NCI-H526 (cell line): ENCODE data around the gene GHDC.
A peak's percentile ranks its signal among the peaks of the same experiment; 100 is the strongest.
"Not testable (repeated sequence)": the region's sequence is repeated elsewhere in the genome, so short reads cannot be mapped to it uniquely, and the experiment has no call there.

Experiments used
- DNase-seq, 2 experiments: peaks; one replicate each; lab custom pipeline; 2025; lab: John Stamatoyannopoulos, UW

Gene GHDC, protein sequence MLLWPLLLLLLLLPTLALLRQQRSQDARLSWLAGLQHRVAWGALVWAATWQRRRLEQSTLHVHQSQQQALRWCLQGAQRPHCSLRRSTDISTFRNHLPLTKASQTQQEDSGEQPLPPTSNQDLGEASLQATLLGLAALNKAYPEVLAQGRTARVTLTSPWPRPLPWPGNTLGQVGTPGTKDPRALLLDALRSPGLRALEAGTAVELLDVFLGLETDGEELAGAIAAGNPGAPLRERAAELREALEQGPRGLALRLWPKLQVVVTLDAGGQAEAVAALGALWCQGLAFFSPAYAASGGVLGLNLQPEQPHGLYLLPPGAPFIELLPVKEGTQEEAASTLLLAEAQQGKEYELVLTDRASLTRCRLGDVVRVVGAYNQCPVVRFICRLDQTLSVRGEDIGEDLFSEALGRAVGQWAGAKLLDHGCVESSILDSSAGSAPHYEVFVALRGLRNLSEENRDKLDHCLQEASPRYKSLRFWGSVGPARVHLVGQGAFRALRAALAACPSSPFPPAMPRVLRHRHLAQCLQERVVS

DNA sequence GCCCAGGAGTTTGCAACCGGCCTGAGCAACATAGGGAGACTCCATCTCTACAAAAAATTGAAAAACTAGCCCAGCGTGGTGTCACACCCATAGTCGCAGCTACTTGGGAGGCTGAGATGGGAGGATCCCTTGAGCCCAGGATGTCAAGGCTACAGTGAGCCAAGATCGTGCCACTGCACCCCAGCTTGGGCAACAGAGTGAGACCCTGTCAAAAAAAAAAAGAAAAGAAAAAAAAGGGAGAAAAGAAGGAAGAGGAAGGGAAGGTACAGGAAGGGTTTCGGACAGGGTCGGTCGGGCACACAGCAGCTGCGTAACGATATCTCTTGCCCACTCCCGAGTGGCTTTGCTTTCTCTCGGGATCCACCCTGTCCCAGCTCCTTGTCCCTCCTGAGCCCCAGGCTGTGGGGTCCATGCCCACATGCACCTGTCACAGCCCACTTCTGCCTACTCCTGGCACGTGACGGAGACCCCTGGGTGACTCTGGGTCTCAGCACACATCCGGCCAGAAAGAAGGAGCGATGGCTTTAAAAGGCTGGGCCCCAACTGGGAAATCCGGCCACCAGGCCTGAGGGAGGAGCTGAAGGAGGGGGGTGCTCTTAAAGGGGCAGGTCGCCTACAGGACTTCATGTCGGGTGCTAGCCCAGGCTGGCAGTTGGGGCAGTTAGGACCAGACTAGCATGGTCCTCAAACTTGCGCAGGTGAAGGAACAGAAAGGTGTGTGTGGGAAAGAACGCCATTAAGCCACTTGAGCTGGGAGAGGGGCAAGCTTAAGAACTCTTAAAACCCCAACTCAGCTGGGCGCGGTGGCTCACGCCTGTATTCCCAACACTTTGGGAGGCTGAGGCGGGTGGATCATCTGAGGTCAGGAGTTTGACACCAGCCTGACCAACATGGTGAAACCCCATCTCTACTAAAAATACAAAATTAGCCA lies at the start of gene GHDC:
Gene GHDC, minus strand, starts transcription at position 526 of the 931 bp plus-strand sequence. CDS start 913 bp downstream, outside the sequence.
- DNase-seq: peak; percentile 77 to 90

DNA sequence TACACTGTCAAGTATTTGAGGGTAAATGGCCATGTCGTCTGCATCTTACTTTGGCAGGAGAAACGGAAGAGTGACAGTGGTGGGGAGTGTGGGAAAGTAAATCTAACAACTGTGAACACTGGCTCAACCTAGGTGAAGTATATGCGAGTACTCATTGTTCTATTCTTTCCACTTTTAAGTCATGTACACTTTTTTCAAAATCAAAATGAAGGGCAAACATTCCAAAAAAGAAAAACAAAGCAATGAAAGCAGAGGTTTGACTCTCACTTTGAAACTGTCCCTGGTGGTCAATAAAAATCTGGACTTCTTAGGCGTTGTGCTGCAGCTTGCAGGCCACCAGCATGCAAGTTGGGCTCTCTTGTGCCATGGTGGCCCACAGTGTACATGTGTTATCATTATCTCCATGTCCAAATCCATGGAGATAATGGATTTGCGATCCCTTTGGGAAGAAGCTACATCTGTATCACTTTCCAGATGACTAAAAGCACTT lies 49.2 kb upstream of the GHDC start:
- no peak for DNase-seq

DNA sequence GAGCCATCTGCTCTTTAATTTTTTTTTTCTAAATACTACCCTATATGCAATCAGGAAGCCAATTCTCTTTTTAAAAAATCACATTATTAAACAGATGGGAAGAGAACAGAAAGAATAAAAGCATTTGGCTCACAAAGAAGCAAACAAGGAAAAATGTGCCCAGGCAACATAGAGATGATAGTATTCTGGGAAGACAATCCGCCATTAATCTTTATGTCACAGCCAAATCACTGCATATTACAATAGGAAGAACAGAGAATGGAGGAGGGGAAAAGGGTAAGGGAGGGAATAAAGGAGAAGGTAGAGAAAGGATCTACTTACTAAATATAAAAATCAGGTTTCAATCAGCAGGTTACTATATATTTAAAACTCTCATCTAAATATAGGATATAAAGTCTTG lies 47.6 kb upstream of the GHDC start:
- no peak for DNase-seq

DNA sequence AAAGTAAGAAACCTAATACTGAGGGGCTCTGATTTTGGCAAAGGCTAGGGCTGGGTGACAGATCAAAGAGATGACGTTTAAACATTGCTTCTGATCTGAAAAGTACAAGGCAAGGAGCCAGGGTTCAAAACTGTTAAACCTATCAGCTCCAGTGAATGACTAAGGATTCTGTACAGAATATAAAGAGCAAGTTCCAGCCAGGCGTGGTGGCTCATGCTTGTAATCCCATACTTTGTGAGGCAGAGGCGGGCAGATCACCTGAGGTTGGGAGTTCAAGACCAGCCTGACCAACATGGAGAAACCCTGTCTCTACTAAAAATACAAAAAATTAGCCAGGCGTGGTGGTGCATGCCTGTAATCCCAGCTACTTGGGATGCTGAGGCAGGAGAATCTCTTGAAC lies 46.6 kb upstream of the GHDC start:
- not testable (repeated sequence) for DNase-seq

DNA sequence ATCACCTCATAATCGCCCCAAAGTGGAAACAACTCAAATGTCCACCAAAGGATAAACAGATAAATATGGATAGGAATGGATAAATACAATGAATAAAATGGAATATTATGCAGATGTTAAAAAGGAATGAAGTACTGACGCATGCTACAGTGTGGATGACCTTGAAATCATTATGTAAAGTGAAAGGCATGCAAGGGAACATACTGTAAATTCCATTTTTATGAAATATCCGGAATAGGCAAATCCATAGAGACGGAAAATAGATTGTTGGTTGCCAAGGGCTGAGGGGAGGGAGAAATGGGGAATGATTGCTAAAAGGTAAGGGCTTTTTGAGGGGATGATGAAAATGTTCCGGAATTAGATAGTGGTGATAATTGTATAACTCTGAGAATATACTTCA lies 45.9 kb upstream of the GHDC start:
- no peak for DNase-seq

DNA sequence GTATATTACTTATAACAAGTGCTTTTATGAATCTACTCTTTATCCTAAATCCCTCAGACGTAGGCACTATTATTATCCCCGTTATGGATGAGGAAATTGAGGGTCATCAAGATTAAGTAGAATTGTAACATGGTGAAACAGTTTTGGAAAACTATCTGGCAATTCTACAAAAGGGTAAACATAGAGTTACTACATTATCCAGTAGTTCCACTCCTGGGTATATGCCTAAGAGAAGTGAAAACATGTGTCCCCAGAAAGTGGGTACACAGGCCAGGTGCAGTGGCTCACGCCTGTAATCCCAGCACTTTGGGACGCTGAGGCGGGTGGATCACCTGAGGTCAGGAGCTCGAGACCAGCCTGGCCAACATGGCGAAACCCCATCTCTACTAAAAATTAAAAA lies 45.3 kb upstream of the GHDC start:
- not testable (repeated sequence) for DNase-seq

DNA sequence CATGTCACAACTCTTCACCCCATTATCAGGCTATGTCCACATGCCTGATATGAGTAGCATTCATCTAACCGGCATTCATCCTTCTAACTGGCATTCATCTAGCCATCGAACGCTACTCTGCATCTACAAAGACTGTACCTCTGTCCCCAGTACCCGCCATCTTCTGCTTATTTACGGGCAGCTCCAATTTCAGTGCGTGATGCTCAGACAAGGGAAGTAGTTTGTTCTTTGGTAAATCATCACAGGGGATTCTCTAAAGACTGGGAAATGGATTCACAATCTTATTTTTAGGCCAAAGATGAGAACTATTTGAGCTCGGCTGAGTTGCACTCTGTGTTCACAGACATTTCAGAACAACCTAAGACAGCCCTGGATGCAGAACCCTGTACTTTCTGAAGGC lies 42.5 kb upstream of the GHDC start:
- no peak for DNase-seq

DNA sequence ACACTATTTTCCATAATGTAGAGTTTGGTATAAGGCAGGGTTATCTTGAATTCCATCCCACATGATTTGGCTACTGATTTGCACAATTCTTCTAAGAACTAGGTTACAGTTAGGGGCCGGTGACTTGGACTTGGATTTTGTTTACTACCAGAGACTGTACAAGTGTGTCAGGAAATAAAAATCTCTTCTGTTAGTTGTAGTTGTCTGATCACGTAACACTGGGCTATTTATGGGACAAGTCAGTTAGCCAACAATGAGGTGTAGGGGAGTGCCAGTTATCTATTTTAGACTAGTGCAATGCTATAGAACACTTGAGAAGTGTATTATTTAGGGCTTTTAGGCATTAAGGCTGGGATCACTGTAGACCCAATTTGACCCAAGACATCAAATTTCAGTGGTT lies 39.7 kb upstream of the GHDC start:
- no peak for DNase-seq

DNA sequence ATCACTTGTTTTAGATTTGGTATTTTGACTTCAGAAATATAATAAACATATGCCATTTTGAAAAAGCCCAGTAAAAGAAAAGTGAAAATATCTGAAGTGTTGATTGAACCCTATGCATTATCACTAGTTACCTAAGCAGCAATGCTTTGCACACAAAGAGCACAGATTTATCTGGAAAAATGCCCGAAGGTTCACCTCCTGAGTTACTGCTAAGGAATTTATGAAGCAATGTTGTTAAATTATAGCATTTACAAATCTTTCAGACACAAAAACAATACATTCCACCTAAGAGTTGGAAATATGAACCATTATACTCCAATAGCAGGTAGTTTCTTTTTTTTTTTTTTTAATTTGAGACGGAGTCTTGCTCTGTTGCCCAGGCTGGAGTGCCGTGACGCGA lies 38.9 kb upstream of the GHDC start:
- DNase-seq: no peak

DNA sequence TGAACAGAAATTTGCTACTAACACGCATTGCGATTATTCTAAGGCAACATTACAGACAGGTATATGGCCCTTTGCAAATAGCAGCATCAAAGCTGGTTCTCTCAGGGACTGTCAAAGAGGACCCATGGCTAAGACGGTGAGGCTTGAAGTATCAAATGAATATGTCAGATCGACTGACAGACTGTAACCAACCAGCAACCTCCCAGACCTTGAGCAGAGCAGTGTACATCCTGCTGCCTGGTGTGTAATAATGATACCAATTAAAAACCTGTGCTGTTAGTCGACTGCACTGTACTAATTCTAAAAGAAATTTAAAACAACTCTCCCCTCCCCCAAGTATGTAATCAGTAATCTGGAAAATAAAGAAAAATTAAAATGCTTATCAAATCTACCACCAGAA lies 35.9 kb upstream of the GHDC start:
- DNase-seq: no peak

DNA sequence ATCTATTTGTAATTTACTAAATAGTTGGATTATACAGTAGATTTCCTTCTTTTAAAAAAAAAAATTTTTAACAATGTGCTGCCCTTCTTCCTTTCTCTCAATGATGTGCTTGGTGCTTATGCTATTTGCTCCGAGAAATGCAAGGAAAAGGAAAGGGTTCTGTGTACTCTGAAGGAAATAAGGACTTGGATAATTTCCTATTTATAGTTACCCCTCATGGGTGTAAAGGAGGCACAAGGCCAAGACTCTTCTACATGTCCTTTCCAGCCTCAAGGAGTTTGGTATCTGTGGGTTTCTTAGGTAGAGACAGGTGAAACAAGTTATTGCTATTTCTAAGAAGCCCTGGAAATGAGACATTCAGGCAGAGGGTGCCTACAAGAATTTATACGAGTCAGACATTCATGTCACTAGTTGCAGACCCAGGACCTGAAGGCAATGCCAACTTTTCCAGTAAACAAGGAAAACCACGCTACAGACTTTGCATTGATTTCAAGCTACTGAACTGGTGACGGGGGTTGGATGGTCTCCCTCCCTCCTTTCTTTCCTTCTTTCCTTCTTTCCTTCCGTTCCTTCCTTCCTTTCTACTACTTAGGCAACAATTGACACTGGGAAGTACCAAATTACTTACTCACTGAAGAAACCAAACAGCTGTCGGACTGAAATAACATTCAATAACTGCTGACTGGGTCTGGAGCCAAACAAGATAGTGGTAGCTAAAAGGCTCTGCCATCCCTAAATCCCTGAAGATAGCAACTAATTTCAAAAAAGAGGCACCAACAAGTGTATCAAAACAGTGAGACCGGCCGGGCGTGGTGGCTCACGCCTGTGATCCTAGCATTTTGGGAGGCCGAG lies 33.8 kb upstream of the GHDC start:
- no peak for DNase-seq

DNA sequence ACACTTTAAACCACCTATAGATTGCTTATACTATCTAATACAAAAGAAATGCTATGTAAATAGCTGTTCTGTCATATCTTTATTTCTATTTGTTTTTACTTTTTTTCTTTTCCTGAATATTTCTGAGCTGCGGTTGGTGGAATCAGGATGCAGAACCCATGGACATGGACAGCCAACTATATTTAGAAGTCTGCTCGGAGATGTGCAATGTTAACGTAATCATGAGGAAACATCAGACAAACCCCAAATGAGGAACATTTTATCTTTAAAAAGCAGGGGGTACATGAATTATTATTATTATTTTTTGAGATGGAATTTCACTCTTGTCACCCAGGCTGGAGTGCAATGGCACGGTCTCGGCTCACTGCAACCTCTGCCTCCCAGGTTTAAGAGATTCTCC lies 31.4 kb upstream of the GHDC start:
- no peak for DNase-seq

DNA sequence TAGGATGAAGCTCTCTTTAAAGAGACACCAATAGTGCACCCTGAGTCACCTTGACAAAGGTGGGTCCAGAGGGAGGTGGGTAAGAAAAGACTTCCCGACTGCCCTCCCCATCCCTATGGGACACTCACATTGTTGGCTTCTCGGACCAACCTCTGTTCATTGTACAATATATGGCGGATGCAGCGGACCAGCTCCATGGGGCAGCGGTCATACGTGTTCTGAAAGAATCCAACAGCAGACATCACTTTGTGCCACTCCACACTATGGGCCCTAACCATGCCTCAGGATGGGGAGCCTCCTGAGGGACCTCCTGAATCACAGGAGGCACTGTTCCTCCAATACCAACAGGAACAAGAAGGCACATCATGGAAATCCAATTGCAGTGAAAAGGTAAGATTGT lies 30.4 kb upstream of the GHDC start:
- no peak for DNase-seq

DNA sequence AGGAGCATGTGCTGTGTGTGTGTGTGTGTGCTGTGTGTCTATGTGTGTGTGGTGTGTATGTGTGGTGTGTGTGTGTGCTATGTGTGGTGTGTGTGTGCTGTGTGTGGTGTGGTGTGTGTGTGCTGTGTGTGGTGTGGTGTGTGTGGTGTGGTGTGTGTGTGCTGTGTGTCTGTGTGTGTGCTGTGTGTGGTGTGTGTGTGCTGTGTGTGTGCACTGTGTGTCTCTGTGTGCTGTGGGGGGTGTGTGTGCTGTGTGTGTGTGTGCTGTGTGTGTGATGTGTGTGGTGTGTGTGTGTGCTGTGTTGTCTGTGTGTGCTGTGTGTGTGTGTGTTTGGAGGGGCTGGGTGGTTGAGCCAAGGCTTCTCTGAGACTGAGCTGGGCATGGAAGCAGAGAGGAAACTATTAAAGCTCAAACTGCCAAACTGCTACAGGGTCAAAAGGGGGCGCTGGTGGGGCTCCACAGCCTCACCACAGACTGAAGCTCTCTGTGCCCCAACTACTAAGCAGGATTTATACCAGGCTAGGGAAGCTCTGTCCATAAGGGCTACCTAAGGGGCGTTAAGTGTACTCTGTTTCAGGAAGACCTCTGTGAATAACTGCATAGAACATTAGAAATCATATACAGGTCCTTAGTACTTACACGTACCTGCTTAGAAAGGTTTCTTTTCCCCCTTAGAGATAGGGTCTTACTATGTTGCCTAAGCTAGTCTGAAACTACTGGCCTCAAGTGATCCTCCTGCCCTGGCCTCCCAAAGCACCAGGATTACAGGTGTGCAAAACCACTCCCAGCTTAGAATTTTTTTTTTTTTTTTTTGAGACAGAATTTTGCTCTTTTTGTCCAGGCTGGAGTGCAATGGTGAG lies 27.8 kb upstream of the GHDC start:
- peak; percentile 6 to 58 for DNase-seq

DNA sequence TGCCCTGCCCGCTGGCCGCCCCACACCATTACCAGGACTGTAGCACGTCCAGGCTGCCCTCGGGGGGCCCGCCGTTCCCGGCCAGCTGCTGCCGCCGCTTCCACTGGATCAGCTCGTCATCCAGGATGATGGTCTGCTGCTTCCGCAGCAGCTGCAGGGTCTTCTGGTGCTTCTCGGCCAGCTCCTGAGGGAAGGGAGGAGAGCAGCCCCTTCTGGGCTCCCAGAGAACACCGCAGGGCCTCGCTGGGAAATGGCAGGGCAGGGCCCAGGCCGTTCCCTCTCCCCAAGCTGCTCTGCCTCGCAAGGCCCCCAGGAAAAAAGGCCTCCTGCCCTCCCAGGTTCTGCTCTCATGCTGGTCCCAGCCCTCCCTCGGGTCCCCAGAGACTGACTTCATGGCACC lies 25.0 kb upstream of the GHDC start:
- DNase-seq: not testable (repeated sequence)

DNA sequence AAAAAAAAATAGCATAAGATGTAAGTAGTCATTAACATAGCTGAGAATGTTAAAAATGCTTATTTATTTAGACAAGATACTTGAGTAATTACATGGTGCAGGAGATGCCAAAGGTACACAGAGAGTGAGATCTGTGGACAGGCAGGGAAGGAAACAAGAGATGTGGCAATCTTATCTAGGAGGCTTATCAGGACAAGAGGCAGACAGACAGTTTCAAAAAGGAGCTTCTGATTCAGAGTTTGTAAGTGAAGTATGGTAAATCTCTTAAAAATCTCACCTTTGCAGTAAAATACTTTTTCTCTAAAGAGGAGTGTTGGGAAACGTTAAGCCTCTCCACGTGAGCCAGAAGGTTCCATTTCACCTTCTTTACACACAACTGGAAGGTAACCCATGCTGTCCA lies 19.9 kb upstream of the GHDC start:
- DNase-seq: no peak

DNA sequence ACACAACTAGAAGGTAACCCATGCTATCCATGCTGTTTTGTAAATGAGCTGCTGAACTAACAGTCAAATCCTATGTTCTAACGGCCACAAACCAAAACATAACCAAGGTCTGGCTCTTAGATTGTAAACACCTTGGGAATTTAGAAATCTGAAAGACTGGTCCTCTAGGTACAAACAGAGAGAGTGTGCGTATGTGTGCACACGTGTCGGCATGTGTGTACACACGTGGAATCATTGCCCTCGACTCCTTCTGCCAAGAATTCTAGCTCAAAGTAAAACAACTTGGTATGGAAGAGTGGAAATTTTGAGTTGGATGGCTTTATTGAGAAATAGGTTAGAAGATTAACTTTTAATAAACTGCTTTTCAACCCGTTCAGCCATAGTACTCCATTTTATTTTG lies 18.1 kb upstream of the GHDC start:
- DNase-seq: no peak

DNA sequence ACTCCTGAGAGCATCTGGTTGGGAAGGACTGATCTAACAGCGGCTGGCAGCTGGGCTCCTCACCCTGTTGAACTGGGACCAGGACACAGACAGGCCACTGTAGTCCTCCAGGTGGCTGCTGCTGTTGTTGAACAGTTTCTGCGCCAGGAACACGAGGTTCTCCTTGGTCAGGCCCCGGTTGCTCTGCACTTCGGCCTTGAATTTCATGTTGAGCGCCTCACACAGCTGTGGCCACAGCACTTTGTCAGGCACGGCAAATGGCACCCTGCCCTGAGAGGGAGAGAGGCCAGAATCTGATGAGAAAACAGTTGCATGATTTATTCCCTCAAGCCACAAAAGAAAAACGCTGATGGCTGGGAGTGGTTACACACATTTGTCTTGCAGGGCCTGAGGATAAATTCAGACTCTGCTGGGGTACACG lies 17.6 kb upstream of the GHDC start:
- not testable (repeated sequence) for DNase-seq

DNA sequence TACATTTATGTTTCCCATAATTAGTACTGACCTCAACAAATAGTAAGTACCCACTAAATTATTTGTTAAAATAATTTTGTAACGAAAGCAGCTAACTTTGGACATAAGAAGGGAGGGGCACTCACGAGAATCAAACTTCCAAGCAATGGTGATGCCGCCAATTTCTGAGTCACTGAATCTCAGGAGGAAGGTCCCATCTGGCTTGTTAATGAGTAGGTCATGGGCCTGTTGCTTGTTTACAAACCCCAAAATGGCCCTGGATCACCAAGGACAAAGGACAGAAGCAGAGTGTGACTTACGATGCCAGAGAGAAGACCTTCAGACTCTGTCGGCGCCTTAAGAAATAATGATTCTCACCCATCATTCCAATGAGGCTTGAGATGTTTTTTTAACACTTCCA lies 15.8 kb upstream of the GHDC start:
- DNase-seq: no peak

DNA sequence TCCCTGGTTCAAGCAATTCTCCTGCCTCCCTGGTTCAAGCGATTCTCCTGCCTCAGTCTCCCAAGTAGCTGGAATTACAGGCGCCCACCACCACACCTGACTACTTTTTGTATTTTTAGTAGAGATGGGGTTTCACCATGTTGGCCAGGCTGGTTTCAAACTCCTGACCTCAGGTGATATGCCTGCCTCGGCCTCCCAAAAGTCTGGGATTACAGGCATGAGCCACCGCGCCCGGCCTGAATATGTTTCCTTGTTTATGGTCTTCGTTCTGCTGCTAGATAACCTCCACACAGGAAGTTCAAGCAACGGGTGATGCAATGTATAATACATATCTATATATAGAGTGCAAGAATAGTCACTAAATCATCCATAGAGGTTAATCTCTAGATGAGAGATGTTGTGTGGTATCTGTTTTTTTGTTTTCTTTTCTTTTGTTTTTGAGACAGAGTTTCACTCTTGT lies 11.9 kb upstream of the GHDC start:
- not testable (repeated sequence) for DNase-seq

DNA sequence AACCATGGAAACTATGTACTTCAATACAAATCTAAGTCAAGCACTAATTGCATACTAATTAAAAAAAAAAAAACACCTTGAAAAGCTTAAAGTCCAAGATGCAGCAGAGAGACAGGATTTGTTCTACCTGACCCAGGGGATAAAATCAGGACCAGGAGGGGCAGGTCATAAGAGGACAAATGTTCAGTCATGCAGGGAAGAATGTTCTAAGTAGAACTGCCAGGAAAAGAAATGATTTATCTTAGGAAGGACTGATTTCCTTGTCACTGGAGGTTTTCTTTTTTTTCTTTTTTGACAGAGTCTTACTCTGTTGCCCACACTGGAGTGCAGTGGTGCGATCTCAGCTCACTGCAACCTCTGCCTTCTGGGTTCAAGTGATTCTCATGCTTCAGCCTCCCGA lies 9.1 kb upstream of the GHDC start:
- no peak for DNase-seq
